Stimulated activated CD8-positive, alpha-beta memory T cell treated with anti-CD3 and anti-CD28 coated beads, Interleukin-15, amount 100 ng/mL, for 48 hours (primary cell): Measurements from ENCODE around the gene NTNG2.
A peak's percentile ranks its signal among the peaks of the same experiment; 100 is the strongest.

ENCODE experiments used
- DNase-seq, 2 donors: peaks; one replicate each; pipeline ENCODE4 v3.0.0-alpha.2; 2020; ENCODE audit warnings: low read depth in 2 of 2

NTNG2 gene

GRCh38 chr9:132201780-132202703, 40.2 kb downstream of the NTNG2 start:
- DNase-seq = no peak

GRCh38 chr9:132204883-132205282, 43.0 kb downstream of the NTNG2 start:
- DNase-seq = no peak

GRCh38 chr9:132207215-132207614, 45.4 kb downstream of the NTNG2 start:
- DNase-seq = no peak

GRCh38 chr9:132207839-132208615, 46.2 kb downstream of the NTNG2 start:
- DNase-seq = peak in 1 of 2 donors; percentile 16

- DNase-seq = no peak
Observed at GRCh38 chr9:132209228-132209627, 47.4 kb downstream of the NTNG2 start.

GRCh38 chr9:132210472-132211145, 48.8 kb downstream of the NTNG2 start:
- DNase-seq = peak in 1 of 2 donors; percentile 22

- DNase-seq = no peak
Observed at GRCh38 chr9:132211570-132211969, 49.7 kb downstream of the NTNG2 start.

- no peak for DNase-seq
Observed at GRCh38 chr9:132214027-132214622, 52.3 kb downstream of the NTNG2 start.

GRCh38 chr9:132216861-132217619, 55.2 kb downstream of the NTNG2 start:
- no peak for DNase-seq

GRCh38 chr9:132218208-132218607, 56.4 kb downstream of the NTNG2 start:
- no peak for DNase-seq

- DNase-seq = no peak
Observed at GRCh38 chr9:132221941-132222340, 60.1 kb downstream of the NTNG2 start.

- DNase-seq = no peak
Observed at GRCh38 chr9:132224645-132225044, 62.8 kb downstream of the NTNG2 start.

GRCh38 chr9:132226571-132227430, 64.9 kb downstream of the NTNG2 start:
- no peak for DNase-seq

- no peak for DNase-seq
Observed at GRCh38 chr9:132228062-132228461, 66.2 kb downstream of the NTNG2 start.

GRCh38 chr9:132230605-132231004, 68.7 kb downstream of the NTNG2 start:
- no peak for DNase-seq

- no peak for DNase-seq
Observed at GRCh38 chr9:132231019-132231701, 69.3 kb downstream of the NTNG2 start.

- no peak for DNase-seq
Observed at GRCh38 chr9:132232522-132232921, 70.7 kb downstream of the NTNG2 start.

- no peak for DNase-seq
Observed at GRCh38 chr9:132233138-132233537, 71.3 kb downstream of the NTNG2 start.

GRCh38 chr9:132234535-132234934, 72.7 kb downstream of the NTNG2 start:
- no peak for DNase-seq
